Measurements from ENCODE around the gene SMCHD1. TPM values are rescaled to one million over a fixed set of nuclear protein-coding genes. Genes with fewer than 3 reads are reported as not detected.
A peak's percentile ranks its signal among the peaks of the same experiment; 100 is the strongest.
"Not testable (repeated sequence)": the region's sequence is repeated elsewhere in the genome, so short reads cannot be mapped to it uniquely, and the experiment has no call there.

SMCHD1 gene
- total RNA-seq, 4 donors from 2014 or later: 28.2 to 55.8 (median 31.9) TPM

GRCh38 chr18:2847317-2848246, 192.1 kb downstream of the SMCHD1 start:
- peak in 1 of 2 donors; percentile 90 for DNase-seq (ENCODE audit: low spot score in 2 of 2)
- 1 to 2% methylated on average over 30 to 60 of the region's 80 CpGs for WGBS, 2 donors
- intact Hi-C loops (cut with DNase I; ENCODE audit: low total_unique reads): no loop called here
- peak overlapping the region; percentile 33 for H3K4me3 ChIP-seq (ENCODE audit: low read depth, poor library complexity, severe bottlenecking)
- TF ChIP-seq POLR2A (IDR thresholded peaks at IDR 0.05): no peak

- DNase-seq (ENCODE audit: low spot score in 2 of 2): peak in 1 of 2 donors; percentile 63
- 21 to 29% methylated on average over 17 of the region's 17 CpGs for WGBS, 2 donors
- H3K4me3 ChIP-seq (ENCODE audit: low read depth, poor library complexity, severe bottlenecking): no peak overlapping the region
- TF ChIP-seq CTCF (IDR thresholded peaks at IDR 0.05): no peak
- TF ChIP-seq POLR2A (IDR thresholded peaks at IDR 0.05): no peak
- intact Hi-C loops (cut with DNase I; ENCODE audit: low total_unique reads): no loop called here
These were observed 193.0 kb downstream of the SMCHD1 start for GRCh38 chr18:2848247-2849246.

- intact Hi-C loops (cut with DNase I; ENCODE audit: low total_unique reads): no loop called here
- DNase-seq (ENCODE audit: low spot score in 2 of 2): peak in 1 of 2 donors; percentile 4
- no peak overlapping the region for H3K4me3 ChIP-seq (ENCODE audit: low read depth, poor library complexity, severe bottlenecking)
- TF ChIP-seq CTCF (IDR thresholded peaks at IDR 0.05): no peak
- TF ChIP-seq POLR2A (IDR thresholded peaks at IDR 0.05): no peak
- WGBS, 2 donors: 79 to 81% methylated on average over 2 of the region's 2 CpGs
These were observed 195.3 kb downstream of the SMCHD1 start for GRCh38 chr18:2850816-2851215.

- H3K4me3 ChIP-seq (ENCODE audit: low read depth, poor library complexity, severe bottlenecking): no peak overlapping the region
- intact Hi-C loops (cut with DNase I; ENCODE audit: low total_unique reads): no loop called here
- TF ChIP-seq CTCF (IDR thresholded peaks at IDR 0.05) (no peak), POLR2A (IDR thresholded peaks at IDR 0.05) (no peak)
- WGBS, 2 donors: 94% methylated on average over 8 of the region's 8 CpGs
- DNase-seq (ENCODE audit: low spot score in 2 of 2): peak in 1 of 2 donors; percentile 15
These were observed 196.2 kb downstream of the SMCHD1 start for GRCh38 chr18:2851771-2852170.

- 91 to 92% methylated on average over 12 of the region's 12 CpGs for WGBS, 2 donors
- intact Hi-C loops (cut with DNase I; ENCODE audit: low total_unique reads); H3K4me3 ChIP-seq (ENCODE audit: low read depth, poor library complexity, severe bottlenecking): not testable (repeated sequence)
- DNase-seq (ENCODE audit: low spot score in 2 of 2): peak in 1 of 2 donors; percentile 74
These were observed 196.9 kb downstream of the SMCHD1 start for GRCh38 chr18:2852460-2852859.

GRCh38 chr18:2853173-2853925, 197.8 kb downstream of the SMCHD1 start:
- DNase-seq (ENCODE audit: low spot score in 2 of 2): peak in 1 of 2 donors; percentile 84
- no peak overlapping the region for H3K4me3 ChIP-seq (ENCODE audit: low read depth, poor library complexity, severe bottlenecking)
- WGBS, 2 donors: 87 to 91% methylated on average over 18 of the region's 18 CpGs
- intact Hi-C loops (cut with DNase I; ENCODE audit: low total_unique reads): no loop called here
- no peak for TF ChIP-seq POLR2A (IDR thresholded peaks at IDR 0.05)
- no peak for TF ChIP-seq CTCF (IDR thresholded peaks at IDR 0.05)

Data from lower leg skin (tissue), 4 donors.